ENCODE results near the gene WDR75.

WDR75 gene

DNA sequence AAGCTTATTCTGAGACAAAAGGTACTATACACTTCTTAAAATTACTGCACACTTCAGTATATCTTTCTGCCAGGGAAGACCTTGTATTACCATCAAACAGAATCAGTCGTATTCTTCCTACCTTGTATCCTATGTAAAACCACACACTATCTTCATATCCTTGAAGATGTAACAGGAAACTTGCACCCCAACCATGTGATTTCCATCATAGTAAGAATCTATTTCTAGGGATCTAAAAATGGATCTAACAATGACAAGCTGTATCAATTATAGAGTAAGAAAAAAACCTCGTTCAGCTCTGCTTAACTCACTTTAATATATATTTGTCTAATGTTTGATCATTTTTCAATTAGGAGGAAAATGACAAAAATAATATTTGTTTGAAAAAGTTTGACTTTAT lies 60.2 kb downstream of the WDR75 start:
- DNase-seq: no peak

- no peak for DNase-seq
These were observed 61.4 kb downstream of the WDR75 start for GRCh38 chr2:189502714-189503113.

DNA sequence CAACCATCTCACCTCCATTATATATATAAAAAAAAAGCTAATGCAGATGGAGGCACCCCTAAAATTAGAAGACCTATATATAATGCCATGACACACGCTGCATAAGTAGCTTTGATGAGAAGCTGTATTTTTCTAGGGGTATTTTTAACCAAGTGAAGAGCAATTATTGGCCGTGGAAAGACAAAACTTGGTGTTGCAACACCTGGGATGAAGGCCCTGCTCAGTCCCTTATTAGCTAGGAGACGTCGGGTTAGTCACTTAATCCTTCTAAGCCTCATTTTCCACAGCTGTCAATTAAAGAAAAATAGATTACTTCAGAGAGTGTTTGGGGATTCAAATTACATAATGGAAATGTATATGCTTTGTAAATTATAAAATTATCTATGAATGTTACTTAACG lies 63.0 kb downstream of the WDR75 start:
- no peak for DNase-seq

GRCh38 chr2:189505492-189505891 lies 64.2 kb downstream of the WDR75 start:
- DNase-seq: no peak

DNA sequence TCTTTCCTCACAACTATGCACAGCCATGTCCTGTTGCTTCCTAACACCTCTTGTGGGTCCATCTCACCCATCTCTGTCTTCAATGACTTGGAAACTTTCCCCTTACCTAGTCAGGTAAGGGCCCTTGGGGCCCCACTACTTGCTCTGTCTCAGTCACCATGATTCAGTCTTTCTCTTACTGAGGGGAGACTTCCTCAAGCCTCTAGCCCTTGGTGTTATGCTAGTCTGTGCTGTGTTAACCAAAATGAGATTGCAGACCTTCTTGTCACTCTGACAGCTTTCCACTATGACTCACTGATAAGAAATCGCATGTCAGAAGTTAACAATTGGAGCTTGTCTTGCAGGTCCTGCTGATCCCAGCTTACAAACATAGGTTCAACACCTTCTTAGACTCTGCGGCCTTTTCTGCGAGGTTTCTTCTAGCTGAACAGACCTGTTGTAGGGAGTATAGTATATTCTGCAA lies 65.3 kb downstream of the WDR75 start:
- no peak for DNase-seq

DNA sequence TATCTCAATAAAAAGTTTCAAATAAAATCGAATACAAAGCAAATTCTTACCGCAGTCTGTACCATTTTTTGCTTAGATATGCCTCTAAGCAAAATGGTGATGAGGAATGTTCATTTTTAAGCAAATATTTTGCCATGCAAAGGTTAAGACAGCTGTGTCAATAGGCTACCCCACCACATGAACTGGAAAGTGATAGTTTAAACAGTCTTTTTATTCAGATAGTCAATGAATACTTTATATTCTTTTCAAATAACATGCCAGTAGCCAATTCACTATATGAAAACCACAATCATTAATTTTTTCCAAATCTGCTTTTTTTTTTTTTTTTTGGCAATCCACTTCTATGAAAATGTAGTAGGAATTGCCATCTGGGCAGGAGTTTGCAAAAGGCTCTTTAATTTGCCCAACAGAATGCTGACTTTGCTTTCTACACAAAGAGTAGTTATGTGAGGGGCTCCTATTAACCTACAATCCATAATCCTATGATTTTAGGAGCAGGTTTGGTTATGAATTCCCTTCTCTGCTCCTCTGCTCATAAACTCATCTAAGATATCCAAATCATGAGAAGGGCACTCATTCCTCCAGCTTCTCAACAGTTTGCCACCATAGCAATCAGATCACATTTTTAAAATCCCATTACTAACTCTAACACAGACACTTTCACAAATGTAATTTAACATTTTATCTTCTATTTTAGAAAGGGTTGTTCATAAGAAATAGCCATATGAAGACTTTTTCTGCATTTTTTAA lies 70.1 kb downstream of the WDR75 start:
- no peak for DNase-seq

GRCh38 chr2:189511960-189512319 lies 70.7 kb downstream of the WDR75 start:
- no peak for DNase-seq

DNA sequence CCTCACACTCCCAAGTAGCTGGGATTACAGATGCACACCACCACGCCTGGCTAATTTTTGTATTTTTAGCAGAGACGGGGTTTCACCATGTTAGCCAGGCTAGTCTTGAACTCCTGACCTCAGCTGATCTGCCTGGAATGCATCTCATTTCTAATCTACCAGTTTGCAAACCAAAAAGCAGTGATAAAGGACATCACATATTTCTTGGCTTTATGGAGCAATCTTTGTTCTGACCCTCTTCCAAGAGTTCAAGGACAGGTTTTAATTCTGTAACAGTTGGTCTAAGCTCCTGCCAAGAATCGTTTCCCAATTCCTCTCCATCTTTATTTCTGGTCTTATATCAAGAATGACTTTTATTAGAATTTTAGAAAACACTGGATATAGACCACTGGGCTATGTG lies 71.6 kb downstream of the WDR75 start:
- DNase-seq: no peak

DNA sequence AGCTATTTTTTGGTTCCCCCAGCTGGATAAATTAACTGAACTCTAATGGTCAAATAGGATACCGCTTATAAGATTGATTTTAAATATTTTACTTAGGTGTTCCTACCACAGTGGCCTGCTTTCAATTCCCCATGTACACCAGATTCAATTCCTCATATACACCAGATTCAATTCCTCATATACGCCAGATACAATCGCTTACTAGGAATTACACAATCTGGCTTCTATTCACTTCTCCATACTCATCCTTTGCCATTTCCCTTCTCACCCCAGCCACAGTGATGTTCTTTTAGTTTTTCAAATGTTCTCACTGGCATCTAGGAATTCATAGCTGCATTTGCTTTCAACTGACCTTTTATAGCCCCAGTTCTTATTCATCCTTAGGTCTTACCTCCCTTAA lies 72.8 kb downstream of the WDR75 start:
- DNase-seq: no peak

DNA sequence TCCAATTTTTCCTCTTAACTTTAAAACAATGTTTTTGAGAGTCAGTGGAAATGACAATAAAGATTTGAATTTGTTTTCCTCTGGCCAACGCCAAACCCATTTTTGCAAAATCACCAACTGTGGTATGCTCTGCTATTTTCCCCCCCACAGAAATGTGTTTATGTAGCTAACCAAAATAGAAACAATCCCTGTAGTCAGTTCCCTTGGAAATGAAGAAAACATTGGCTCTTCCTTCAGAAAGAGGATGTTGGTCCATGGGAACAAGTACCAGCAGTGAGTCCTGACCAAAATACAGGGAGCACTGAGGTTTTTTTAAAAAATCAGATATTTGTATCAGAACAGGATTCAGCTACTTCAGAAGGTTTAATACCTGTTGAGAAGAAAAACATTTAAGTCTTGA lies 74.0 kb downstream of the WDR75 start:
- peak; percentile 14 for DNase-seq

DNA sequence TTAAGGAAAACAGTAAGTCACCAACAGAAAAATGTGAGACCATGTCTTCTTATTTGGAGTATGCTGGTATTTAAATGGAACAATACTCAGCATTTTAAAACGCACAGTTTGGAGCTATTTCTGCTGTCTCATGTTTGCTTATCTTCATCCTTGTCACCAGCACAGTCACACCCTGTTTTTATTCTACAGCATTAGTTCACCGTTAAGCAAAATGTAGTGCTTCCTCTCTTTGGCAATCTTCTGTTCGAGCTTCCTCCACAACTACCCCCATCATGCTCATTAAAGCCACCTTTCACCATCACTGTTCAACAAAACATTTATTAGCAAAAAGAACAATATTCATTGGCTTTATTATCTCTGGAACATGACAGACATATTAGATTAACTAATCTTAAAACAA lies 75.3 kb downstream of the WDR75 start:
- DNase-seq: no peak

DNA sequence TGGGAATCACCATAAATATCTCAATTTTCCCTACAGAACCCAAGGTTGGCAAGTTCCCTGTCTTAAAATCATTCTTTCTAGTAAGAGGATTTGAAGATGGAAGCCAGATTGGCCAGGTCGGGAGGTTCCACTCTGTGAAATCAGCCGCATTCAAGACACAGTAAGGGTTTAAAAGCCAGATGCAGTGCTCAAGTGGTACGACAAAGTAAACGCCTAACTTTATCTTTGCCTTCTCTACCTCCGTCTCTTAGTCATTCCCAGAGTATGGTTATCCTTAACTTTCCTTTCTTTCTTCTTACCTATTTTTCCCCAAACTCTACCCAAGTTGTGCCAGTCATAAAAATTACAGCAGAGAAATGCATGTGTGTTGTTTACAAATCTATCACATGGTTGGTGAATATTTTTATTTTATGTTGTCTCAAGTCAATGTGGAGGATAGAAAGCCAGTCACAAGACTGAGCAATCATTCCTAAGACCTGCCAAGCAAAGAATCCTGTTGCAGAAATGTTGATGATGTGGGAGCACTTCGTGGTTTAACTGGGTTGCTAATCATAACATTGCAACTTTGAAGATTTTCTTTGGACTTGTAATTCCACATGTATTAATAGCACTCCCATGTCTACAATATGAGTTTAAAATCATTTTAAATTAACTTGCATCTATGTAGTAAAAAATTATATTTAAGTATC lies 76.7 kb downstream of the WDR75 start:
- no peak for DNase-seq

- DNase-seq: no peak
These were observed 78.5 kb downstream of the WDR75 start for GRCh38 chr2:189519631-189520387.

- DNase-seq: no peak
These were observed 80.6 kb downstream of the WDR75 start for GRCh38 chr2:189521699-189522434.

DNA sequence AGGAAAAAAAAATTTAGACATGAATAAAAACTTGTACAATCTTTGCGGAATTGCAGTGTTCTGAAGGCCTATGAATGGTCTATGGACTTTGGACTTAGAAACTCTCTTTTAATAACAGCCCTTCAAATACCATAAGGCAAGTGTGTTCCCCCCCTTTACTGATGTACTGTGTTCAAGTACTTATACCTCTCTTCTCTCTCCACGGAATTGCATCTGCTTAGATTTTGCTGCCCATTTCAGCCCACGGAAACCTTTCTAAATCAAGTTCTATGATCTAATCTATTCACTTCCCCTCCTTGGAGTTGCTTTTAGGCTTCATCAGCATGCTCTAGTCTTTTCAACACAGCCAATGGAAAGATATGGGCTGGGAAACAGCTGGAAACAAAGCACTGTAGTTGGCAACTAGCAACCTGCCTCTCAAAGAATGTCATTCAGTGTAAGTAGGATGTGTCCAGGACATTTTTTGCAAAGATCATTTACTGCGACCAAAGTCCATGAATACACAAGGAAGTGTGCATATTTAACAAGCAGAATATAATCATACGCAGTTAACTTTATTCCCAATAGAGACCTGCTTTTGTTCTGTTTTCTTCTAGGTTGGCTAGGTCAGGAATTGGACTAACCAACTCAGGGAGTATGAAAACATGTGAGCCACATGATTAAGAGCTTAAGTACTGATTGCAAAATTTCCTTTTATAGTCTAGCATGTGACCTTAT lies 81.3 kb downstream of the WDR75 start:
- DNase-seq: no peak

DNA sequence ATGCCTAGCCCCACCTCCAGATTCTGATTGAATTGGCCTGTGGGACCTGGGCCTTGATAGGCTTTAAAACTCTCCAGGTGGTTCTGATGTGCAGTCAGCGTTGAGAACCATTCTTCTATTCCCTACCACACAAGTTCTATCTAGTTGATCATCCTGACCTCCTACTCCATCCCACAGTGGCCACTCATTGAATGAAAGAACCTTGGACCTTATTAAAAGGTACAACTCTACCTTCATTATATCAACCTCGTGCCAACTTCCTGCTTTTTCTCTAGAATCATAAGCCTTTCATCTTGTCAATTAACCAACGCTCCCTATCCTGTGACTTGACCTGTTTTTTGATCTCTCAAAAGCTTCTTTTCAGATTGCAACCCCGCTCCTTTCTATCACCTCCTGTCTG lies 83.5 kb downstream of the WDR75 start:
- no peak for DNase-seq

Data from eye (tissue), 1 donor.